ENCODE data around the gene CGRRF1.

Gene CGRRF1

DNA sequence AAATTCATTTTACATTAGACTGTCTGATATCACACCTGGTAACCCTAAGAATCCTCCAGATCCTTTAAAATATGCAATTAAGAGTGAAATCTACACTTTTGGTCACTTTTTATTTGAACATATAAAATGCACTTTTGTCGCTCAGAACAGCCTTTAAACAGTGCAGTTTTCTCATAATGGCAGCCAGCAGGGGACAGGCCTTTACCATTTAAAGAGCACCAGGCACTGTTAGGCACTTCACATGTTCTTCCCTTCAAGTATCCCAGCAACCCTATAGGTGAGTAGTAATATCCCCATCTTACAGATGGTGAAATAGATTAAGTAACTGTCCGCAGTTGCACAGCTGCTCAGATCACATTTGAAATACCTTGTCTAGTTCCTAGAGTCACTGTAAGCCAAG lies 45.9 kb downstream of the CGRRF1 start:
- no peak for DNase-seq (ENCODE audit: insufficient read length, low spot score)
- TF ChIP-seq, protein P1, sequence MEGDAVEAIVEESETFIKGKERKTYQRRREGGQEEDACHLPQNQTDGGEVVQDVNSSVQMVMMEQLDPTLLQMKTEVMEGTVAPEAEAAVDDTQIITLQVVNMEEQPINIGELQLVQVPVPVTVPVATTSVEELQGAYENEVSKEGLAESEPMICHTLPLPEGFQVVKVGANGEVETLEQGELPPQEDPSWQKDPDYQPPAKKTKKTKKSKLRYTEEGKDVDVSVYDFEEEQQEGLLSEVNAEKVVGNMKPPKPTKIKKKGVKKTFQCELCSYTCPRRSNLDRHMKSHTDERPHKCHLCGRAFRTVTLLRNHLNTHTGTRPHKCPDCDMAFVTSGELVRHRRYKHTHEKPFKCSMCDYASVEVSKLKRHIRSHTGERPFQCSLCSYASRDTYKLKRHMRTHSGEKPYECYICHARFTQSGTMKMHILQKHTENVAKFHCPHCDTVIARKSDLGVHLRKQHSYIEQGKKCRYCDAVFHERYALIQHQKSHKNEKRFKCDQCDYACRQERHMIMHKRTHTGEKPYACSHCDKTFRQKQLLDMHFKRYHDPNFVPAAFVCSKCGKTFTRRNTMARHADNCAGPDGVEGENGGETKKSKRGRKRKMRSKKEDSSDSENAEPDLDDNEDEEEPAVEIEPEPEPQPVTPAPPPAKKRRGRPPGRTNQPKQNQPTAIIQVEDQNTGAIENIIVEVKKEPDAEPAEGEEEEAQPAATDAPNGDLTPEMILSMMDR (IDR thresholded peaks at IDR 0.05; ENCODE audit: insufficient read depth, missing control alignments) = no peak
- no peak for FAIRE-seq

DNA sequence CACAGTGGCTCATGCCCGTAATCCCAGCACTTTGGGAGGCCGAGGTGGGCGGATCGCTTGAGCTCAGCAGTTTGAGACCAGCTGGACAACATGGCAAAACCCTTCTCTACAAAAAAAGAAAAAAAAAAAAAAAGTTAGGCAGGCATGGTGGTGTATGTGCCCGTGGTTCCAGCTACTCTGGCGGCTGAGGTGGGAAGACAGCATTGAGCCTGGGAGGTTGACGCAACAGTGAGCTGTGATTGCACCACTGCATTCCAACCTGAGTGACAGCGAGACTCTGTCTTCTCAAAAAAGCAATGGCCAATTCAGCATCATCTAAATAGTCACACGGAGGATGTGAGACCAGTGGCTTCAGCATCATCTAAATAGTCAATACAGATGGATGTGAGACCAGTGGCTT lies 46.8 kb downstream of the CGRRF1 start:
- FAIRE-seq = no peak
- DNase-seq (ENCODE audit: insufficient read length, low spot score) = no peak
- TF ChIP-seq, protein P1 (IDR thresholded peaks at IDR 0.05; ENCODE audit: insufficient read depth, missing control alignments) = no peak

- FAIRE-seq = no peak
- TF ChIP-seq, protein P1 (IDR thresholded peaks at IDR 0.05; ENCODE audit: insufficient read depth, missing control alignments) = no peak
- no peak for DNase-seq (ENCODE audit: insufficient read length, low spot score)
These were observed 52.6 kb downstream of the CGRRF1 start for GRCh38 chr14:54562334-54562733.

- TF ChIP-seq, protein P1 (IDR thresholded peaks at IDR 0.05; ENCODE audit: insufficient read depth, missing control alignments) = peak; percentile 74
- DNase-seq (ENCODE audit: insufficient read length, low spot score) = no peak
- peak; percentile 76 for FAIRE-seq
These were observed 54.6 kb downstream of the CGRRF1 start for GRCh38 chr14:54564071-54564867.

DNA sequence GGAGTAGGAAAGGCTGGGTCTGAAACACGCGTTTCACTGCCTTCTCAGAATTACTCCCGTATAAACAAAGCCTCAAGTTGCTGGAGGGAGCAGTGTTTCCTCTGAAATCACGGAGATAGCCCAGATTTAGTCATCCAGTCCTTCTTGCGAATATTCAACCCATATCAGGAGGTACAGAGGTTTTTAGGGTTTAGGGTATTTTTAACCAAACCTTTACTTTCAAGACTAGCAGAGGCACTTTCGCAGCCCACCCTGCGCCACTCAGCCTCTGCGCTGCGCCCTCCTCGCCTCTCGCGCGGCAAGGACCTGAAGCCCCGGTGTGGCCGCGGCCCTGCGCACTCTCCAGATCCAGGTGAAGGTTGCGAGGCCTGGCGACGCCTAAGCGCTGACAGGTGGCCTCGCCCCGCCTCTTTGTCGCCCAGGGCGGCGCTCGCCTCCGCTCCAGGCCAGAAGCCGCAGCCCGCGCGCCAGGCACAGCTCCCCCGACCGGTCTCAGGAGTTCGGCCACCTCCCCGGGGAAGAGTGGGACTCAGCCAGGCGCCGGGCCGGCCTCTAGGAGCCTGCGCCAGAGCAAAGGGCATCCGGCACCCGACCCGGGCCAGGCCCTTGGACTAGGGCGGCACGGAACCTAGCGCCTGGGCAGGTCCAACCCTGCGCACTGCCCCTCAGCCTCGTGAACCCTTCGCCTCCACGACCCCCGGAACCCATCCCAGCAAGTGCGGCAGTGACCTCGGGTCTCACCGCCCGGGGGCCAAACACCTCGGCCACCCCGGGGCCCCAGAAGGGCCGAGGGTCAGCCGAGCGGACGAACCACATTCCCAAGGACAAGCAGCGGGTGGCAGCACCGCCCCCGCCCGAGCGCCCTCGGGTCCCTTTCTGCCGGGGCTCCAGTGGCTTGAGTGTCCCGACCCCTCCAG lies 55.4 kb downstream of the CGRRF1 start:
- peak; percentile 35 for DNase-seq (ENCODE audit: insufficient read length, low spot score)
- TF ChIP-seq, protein P1 (IDR thresholded peaks at IDR 0.05; ENCODE audit: insufficient read depth, missing control alignments) = no peak
- no peak for FAIRE-seq

- FAIRE-seq (no peak), DNase-seq (ENCODE audit: insufficient read length, low spot score) (peak; percentile 58)
- TF ChIP-seq, protein P1 (IDR thresholded peaks at IDR 0.05; ENCODE audit: insufficient read depth, missing control alignments) = no peak
These were observed 56.2 kb downstream of the CGRRF1 start for GRCh38 chr14:54565785-54566409.
